OCI-LY7 (cell line): ENCODE results near the gene SOX5.

Source experiments
- CTCF ChIP-seq: fragments of 200-600 bp; sonication (generic); conservative IDR thresholded peaks from 2 replicates; pipeline ENCODE4 v1.5.1; 2014; ENCODE audit warnings: mild to moderate bottlenecking, antibody characterized with exemption, low read length, moderate library complexity, mixed read lengths
- EZH2phosphoT487 ChIP-seq: fragments of 200-600 bp; sonication (generic); IDR thresholded peaks from 2 replicates; pipeline ENCODE4 v1.6.1; 2018; ENCODE audit warnings: low read depth, borderline replicate concordance, mild to moderate bottlenecking, mixed run types, antibody characterized with exemption, low read length, moderate library complexity, mixed read lengths

GRCh38 chr12:23898121-23898520 is 51.3 kb downstream of the SOX5 start:
- TF ChIP-seq EZH2phosphoT487 = no peak
- no peak for TF ChIP-seq CTCF
